ENCODE results near the gene ABCA7.

Gene ABCA7

DNA sequence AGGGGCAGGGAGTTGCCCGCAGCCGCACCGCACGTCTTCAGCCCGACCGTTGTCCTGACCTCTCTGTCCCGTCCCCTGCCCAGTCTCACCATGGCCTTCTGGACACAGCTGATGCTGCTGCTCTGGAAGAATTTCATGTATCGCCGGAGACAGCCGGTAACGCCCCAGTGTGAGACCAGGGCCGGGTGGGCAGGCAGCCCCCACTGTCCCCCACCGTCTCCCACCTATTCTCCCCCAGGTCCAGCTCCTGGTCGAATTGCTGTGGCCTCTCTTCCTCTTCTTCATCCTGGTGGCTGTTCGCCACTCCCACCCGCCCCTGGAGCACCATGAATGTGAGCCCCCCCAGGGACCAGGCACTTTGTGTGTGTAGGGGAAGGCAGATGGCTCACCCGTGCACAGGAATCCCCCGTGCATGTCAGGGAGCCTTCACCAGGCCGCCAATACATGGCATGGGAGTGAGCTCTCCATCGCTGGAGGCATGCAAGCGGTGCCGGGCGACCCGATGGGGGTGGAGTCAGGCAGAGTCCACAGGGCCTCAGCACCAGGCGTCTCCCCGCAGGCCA, 1.4 kb downstream of the ABCA7 start:
- no peak for DNase-seq

DNA sequence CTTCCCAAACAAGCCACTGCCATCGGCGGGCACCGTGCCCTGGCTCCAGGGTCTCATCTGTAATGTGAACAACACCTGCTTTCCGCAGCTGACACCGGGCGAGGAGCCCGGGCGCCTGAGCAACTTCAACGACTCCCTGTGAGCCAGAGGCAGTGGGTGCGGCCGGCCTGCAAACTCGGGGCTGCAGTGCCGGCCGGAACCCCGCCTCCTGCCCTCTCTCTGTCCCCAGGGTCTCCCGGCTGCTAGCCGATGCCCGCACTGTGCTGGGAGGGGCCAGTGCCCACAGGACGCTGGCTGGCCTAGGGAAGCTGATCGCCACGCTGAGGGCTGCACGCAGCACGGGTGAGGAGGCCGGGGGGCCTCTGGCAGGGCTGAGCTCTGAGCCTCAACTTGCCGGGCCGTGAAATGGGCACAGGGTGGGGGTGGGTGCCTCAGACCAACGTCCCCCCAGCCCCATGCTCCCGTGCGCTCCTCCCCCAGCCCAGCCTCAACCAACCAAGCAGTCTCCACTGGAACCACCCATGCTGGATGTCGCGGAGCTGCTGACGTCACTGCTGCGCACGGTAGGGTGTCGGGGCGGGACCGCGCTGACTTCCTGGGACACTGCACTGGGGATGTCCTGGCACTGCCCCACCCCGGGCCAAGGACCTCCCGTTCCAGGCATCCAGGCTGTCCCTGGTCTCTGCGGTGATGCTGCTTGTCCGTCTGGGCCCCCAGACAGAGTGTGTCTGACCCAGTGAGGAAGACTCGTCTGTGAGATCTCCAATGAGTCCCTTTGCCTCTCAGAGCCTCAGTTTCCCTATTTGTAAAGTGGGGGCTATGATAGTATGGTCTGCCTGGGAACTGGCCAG, 2.2 kb downstream of the ABCA7 start:
- DNase-seq, result no peak

- DNase-seq, result peak; percentile 62
Measured at GRCh38 chr19:1042689-1043511, 3.0 kb downstream of the ABCA7 start.

DNA sequence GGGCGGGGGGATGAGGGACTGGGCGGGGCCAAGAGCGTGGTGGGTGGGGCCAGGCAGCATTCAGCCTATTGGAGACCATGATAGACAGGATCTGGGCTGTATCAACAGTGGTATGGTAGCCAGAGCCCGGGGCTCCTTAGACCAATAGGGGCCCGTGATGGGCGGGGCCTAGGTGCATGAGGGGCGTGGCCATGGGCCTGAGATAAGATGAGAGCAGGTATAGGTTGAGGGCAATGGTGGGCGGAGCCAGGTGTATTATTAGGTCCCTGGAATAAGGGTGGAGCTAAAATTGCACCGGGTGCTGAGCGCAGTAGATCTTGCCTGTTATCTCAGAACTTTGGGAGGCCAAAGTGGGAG, 5.3 kb downstream of the ABCA7 start:
- no peak for DNase-seq

- no peak for DNase-seq
Measured at GRCh38 chr19:1046117-1046626, 6.3 kb downstream of the ABCA7 start.

GRCh38 chr19:1046836-1047695, 7.2 kb downstream of the ABCA7 start:
- DNase-seq, result no peak

- DNase-seq, result no peak
Measured at GRCh38 chr19:1047696-1048147, 7.8 kb downstream of the ABCA7 start.

DNA sequence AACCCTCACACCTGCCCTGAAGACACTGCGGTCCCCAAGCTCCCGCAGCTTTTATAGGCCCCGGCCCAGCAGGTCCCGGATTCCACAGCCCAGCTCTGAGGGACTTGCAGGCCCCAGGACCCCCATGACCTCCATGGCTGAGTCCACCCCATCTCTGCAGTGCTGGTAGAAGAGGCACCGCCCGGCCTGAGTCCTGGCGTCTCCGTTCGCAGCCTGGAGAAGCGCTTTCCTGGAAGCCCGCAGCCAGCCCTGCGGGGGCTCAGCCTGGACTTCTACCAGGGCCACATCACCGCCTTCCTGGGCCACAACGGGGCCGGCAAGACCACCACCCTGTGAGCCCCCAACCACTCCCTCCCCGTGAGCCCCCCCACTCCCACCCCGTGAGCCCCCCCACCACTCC, 9.2 kb downstream of the ABCA7 start:
- DNase-seq, result no peak

GRCh38 chr19:1049800-1050199, 9.9 kb downstream of the ABCA7 start:
- DNase-seq, result no peak

- DNase-seq, result no peak
Measured at GRCh38 chr19:1050989-1051788, 11.3 kb downstream of the ABCA7 start.

DNA sequence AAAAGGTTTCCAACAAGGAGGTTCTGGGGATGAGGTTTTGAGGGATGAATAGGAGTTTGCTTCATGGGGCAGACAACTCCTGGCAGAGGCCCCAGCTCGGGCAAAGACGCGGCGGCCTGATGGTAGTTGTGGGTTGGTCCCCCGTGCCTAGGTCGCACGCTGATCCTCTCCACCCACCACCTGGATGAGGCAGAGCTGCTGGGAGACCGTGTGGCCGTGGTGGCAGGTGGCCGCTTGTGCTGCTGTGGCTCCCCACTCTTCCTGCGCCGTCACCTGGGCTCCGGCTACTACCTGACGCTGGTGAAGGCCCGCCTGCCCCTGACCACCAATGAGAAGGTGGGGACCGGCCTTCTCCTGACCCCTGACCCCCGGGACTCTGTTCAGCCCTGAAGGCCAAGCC, 11.9 kb downstream of the ABCA7 start:
- DNase-seq, result no peak

DNA sequence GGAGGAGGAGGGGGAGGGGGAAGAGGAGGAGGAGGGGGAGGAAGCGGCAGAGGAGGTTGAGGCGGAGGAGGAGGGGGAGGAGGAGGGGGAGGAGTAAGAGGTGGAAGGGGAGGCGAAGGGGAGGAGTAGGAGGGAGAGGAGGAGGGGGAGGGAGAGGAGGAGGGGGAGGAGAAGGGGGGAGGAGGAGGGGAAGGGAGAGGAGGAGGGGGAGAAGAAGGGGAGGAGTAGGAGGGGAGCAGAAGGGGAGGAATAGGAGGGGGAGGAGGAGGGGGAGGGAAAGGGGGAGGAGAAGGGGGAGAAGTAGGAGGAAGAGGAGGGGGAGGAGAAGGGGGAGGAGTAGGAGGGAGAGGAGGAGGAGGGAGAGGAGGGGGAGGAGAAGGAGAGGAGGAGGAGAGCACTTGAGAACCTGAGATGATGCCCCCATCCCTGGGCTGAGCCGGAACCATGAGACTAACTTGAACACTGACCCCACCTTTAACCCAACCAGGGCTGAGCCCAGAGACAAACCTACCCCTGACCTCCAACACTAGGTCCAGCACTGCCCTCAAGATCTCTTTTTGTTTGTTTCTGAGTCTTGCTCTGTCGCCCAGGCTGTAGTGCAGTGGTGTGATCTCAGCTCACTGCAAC, 12.6 kb downstream of the ABCA7 start:
- DNase-seq, result no peak

DNA sequence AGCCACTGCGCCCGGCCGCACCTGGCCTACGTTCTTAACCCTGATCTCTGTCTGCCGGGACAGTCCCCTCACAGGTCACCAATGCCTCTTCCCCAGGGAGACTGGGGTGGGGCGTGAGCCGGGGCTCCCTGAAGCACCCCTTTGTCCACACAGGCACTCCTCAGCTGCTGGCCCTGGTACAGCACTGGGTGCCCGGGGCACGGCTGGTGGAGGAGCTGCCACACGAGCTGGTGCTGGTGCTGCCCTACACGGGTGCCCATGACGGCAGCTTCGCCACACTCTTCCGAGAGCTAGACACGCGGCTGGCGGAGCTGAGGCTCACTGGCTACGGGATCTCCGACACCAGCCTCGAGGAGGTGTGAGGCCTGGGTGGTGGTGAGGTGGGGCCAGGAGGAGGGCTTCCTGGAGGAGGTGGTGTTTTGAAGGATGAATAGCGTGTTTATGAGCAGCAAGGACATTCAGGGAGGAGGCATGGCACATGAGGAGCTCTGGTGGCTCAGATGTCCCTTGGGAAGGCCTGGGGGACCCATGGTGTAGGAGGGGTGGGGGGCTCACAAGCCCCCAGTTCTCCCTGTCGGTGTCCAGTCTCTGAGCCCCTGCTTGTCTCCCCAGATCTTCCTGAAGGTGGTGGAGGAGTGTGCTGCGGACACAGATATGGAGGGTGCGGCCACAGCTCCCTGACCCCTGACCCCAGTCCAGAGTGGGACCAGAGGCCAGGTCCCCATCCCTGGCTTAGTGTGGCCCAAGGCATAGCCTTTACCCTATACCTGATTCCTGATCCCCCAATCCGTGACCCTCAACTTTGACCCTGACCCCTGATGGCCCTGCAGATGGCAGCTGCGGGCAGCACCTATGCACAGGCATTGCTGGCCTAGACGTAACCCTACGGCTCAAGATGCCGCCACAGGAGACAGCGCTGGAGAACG, 13.5 kb downstream of the ABCA7 start:
- no peak for DNase-seq

GRCh38 chr19:1054102-1055027, 14.5 kb downstream of the ABCA7 start:
- no peak for DNase-seq

DNA sequence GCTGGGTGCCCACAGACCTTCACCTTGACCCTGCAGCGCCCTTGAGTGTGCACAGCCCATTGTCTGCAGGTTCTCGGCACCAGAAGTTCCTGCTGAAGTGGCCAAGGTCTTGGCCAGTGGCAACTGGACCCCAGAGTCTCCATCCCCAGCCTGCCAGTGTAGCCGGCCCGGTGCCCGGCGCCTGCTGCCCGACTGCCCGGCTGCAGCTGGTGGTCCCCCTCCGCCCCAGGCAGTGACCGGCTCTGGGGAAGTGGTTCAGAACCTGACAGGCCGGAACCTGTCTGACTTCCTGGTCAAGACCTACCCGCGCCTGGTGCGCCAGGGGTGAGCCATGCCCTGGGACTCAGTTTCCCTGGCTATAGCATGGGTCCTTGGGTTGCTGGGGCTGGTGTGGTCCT, 15.1 kb downstream of the ABCA7 start:
- no peak for DNase-seq

DNA sequence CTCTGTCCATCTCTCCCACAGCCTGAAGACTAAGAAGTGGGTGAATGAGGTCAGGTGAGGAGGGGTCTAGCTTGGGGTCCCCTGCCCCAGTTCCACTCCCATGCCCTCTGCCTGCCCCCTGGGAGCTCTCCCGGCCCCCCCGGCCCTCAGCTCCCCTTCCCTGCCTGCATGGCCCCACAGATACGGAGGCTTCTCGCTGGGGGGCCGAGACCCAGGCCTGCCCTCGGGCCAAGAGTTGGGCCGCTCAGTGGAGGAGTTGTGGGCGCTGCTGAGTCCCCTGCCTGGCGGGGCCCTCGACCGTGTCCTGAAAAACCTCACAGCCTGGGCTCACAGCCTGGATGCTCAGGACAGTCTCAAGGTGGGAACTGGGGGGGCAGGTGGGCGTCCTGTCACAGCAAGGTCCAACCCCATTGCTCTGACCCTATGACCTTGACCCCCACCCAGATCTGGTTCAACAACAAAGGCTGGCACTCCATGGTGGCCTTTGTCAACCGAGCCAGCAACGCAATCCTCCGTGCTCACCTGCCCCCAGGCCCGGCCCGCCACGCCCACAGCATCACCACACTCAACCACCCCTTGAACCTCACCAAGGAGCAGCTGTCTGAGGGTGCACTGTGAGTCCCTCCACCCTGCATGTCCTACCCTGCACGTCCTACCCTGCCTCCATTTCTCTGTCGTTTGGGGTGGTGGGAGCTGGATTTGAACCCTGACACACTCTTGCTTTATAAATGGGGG, 16.1 kb downstream of the ABCA7 start:
- no peak for DNase-seq

DNA sequence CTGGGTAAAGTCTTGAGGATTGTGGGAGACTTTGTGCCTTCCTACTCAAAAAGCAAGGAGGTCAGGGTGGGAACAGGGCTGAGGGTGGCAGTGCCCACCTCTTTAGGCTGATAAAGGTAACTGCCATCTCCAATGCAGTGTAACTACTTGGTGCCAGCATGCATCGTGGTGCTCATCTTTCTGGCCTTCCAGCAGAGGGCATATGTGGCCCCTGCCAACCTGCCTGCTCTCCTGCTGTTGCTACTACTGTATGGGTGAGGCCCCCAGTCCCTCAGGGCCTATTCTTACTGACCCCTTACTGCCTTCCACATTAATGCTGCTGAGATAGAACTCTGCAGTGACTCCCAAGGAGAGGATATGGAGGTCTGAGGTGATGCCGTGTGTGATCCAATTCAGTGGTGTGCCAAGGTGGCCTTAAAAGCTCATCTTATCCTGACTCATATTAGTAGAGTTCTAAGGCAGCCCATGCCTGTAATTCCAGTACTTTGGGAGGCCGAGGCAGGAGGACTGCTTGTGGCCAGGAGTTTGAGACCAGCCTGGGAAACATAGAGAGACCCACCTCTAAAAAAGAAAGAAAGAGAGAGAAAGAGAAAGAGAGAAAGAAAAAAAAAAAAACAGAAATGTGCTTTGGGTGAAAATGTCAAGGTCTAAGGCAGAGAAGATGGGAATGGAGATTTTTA, 17.4 kb downstream of the ABCA7 start:
- DNase-seq, result no peak

- DNase-seq, result no peak
Measured at GRCh38 chr19:1058112-1058511, 18.2 kb downstream of the ABCA7 start.

All from NCI-H1105 (cell line).